ENCODE measurements around the gene NCKAP5.

DNA sequence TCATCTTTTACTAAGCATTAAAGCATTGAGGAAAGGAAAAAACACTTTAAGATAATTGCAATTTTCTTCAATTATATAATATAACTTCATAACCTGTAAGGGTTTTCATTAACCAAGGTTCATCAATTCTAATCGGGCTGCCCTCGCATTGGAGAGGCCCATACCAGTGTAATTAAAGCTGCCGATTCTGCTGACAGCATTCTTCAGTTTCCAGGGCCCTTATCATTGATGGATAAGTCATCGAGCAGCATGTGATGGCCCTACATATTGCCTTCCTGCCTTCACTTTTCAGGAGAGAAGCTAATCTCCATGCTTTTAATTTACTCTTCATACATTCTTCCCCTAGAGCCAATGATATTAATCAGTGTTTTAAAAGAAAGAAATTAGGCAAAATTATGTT is 92.0 kb downstream of the NCKAP5 start:
- TF ChIP-seq POLR2A (IDR thresholded peaks at IDR 0.05) = no peak
- no peak for TF ChIP-seq EP300 (IDR thresholded peaks at IDR 0.05)

Measured in upper lobe of left lung (tissue), 4 donors.